GM12872 (cell line): Measurements from ENCODE around the gene PRAMEF9.
"Not testable (repeated sequence)": the region's sequence is repeated elsewhere in the genome, so short reads cannot be mapped to it uniquely, and the experiment has no call there.

ENCODE experiments used
- CTCF ChIP-seq: IDR thresholded peaks from 3 replicates; pipeline ENCODE4 v1.5.1; 2011; ENCODE audit warnings: low read depth, mild to moderate bottlenecking, low read length, moderate library complexity; ENCODE audit not compliant: insufficient read depth

The PRAMEF9 gene

GRCh38 chr1:13171548-13171947 is at the start of gene PRAMEF9:
TSS of gene PRAMEF9 (plus strand) at chr1:13171848. CDS start at chr1:13175281, 3,433 bp downstream.
- not testable (repeated sequence) for TF ChIP-seq CTCF

GRCh38 chr1:13155909-13156308 is 15.7 kb upstream of the PRAMEF9 start, which contains the start of gene PRAMEF26:
TSS of gene PRAMEF26 (minus strand) at chr1:13156009. CDS start at chr1:13153095, 2,914 bp downstream.
- TF ChIP-seq CTCF: not testable (repeated sequence)

- TF ChIP-seq CTCF: not testable (repeated sequence)
Measured at GRCh38 chr1:13165531-13165930, 6.1 kb upstream of the PRAMEF9 start, which contains the start of gene HNRNPCL4. TSS of gene HNRNPCL4 (minus strand) at chr1:13165631. CDS start at chr1:13165467, 164 bp downstream.

- not testable (repeated sequence) for TF ChIP-seq CTCF
Measured at GRCh38 chr1:13201309-13201708, 29.7 kb downstream of the PRAMEF9 start, which contains the start of gene PRAMEF13. TSS of gene PRAMEF13 (minus strand) at chr1:13201409. CDS start at chr1:13199589, 1,820 bp downstream.

- no peak for TF ChIP-seq CTCF
Measured at GRCh38 chr1:13224480-13225060, 52.9 kb downstream of the PRAMEF9 start.

GRCh38 chr1:13225675-13226204 is 54.1 kb downstream of the PRAMEF9 start, which contains the start of gene PRAMEF18:
TSS of gene PRAMEF18 (minus strand) at chr1:13226154. CDS start at chr1:13226106, 48 bp downstream.
- not testable (repeated sequence) for TF ChIP-seq CTCF

GRCh38 chr1:13228343-13228781 is 56.7 kb downstream of the PRAMEF9 start:
- TF ChIP-seq CTCF: peak; percentile 73
